Ramos (cell line): ENCODE results near the gene FABP1.

Source experiments
- in situ Hi-C: fragments of 300-500 bp; cut with MboI; formaldehyde crosslinking; loops from one replicate; pipeline ENCODE4 v1.14.3; 2022; ENCODE audit warnings: low sequenced_read_pairs; ENCODE audit not compliant: unreplicated experiment

The FABP1 gene

GRCh38 chr2:88127888-88128653 is at the start of gene FABP1:
Gene FABP1 (minus strand): TSS chr2:88128062. CDS start chr2:88128017, 45 bp downstream.
- in situ Hi-C loops: no loop called here

GRCh38 chr2:88177556-88177955 is 49.7 kb upstream of the FABP1 start:
- in situ Hi-C loops: no loop called here

GRCh38 chr2:88176352-88176984 is 48.6 kb upstream of the FABP1 start:
- in situ Hi-C loops: no loop called here

- in situ Hi-C loops: no loop called here
Observed at GRCh38 chr2:88172882-88173281, 45.0 kb upstream of the FABP1 start.

GRCh38 chr2:88171966-88172365 is 44.1 kb upstream of the FABP1 start:
- in situ Hi-C loops: no loop called here

GRCh38 chr2:88170472-88170892 is 42.6 kb upstream of the FABP1 start:
- in situ Hi-C loops: no loop called here

- in situ Hi-C loops: no loop called here
Observed at GRCh38 chr2:88168386-88168785, 40.5 kb upstream of the FABP1 start.

- in situ Hi-C loops: no loop called here
Observed at GRCh38 chr2:88167740-88168139, 39.9 kb upstream of the FABP1 start.

GRCh38 chr2:88165332-88166003 is 37.6 kb upstream of the FABP1 start:
- in situ Hi-C loops: no loop called here

- in situ Hi-C loops: no loop called here
Observed at GRCh38 chr2:88161446-88162244, 33.8 kb upstream of the FABP1 start.

- in situ Hi-C loops: no loop called here
Observed at GRCh38 chr2:88160517-88160916, 32.7 kb upstream of the FABP1 start.

GRCh38 chr2:88159955-88160415 is 32.1 kb upstream of the FABP1 start:
- in situ Hi-C loops: loop anchor here (10.0 kb wide), 1 partner anchor 95 kb away; the partner anchor contains the start of gene SMYD1

GRCh38 chr2:88159481-88159880 is 31.6 kb upstream of the FABP1 start:
- in situ Hi-C loops: loop anchor here (10.0 kb wide), 1 partner anchor 95 kb away; the partner anchor contains the start of gene SMYD1

- in situ Hi-C loops: no loop called here
Observed at GRCh38 chr2:88148929-88149438, 21.1 kb upstream of the FABP1 start.

GRCh38 chr2:88147145-88147544 is 19.3 kb upstream of the FABP1 start:
- in situ Hi-C loops: no loop called here

- in situ Hi-C loops: no loop called here
Observed at GRCh38 chr2:88146590-88146989, 18.7 kb upstream of the FABP1 start.

GRCh38 chr2:88144914-88145497 is 17.1 kb upstream of the FABP1 start:
- in situ Hi-C loops: no loop called here

GRCh38 chr2:88144271-88144670 is 16.4 kb upstream of the FABP1 start:
- in situ Hi-C loops: no loop called here

- in situ Hi-C loops: no loop called here
Observed at GRCh38 chr2:88141952-88142351, 14.1 kb upstream of the FABP1 start.

- in situ Hi-C loops: no loop called here
Observed at GRCh38 chr2:88139804-88140203, 11.9 kb upstream of the FABP1 start.
